OCI-LY3 (cell line): ENCODE measurements around the gene WDR5B.

ENCODE experiments used
- H2AFZ ChIP-seq: fragments of 200-600, 300-600 bp; shearing (Covaris generic); 2 replicates; pipeline ENCODE4 v1.6.0; 2014; ENCODE audit warnings: antibody characterized with exemption, low read depth, low read length
- H3K27ac ChIP-seq: fragments of 200-600, 300-600 bp; sonication (generic); 2 replicates; pipeline ENCODE4 v1.5.1; 2014; ENCODE audit warnings: mild to moderate bottlenecking, low read length, moderate library complexity, mixed read lengths
- H3K27me3 ChIP-seq: fragments of 200-600, 300-600 bp; sonication (generic); 2 replicates; pipeline ENCODE4 v1.6.1; 2014; ENCODE audit warnings: low read depth, low read length, mixed read lengths
- H3K36me3 ChIP-seq: fragments of 200-600, 300-600 bp; sonication (generic); replicated peaks from 2 replicates; pipeline ENCODE3; 2014; ENCODE audit warnings: low read depth, low read length, mixed read lengths
- H3K4me1 ChIP-seq: fragments of 300-600, 200-600 bp; sonication (generic); 2 replicates; pipeline ENCODE4 v1.6.1; 2014; ENCODE audit warnings: low read length, mixed read lengths
- H3K4me2 ChIP-seq: fragments of 200-600, 300-600 bp; sonication (generic); 2 replicates; pipeline ENCODE4 v1.6.1; 2014; ENCODE audit warnings: low read length, mixed read lengths
- H3K4me3 ChIP-seq: fragments of 300-600, 200-600 bp; sonication (generic); 2 replicates; pipeline ENCODE4 v1.5.1; 2014; ENCODE audit warnings: antibody characterized with exemption, mild to moderate bottlenecking, low read length, moderate library complexity
- H3K79me2 ChIP-seq: fragments of 300-600, 200-600 bp; shearing (Covaris generic); 2 replicates; pipeline ENCODE4 v1.6.1; 2014; ENCODE audit warnings: mild to moderate bottlenecking, low read length, mixed read lengths
- H3K9ac ChIP-seq: fragments of 300-600, 200-600 bp; shearing (Covaris generic); 2 replicates; pipeline ENCODE4 v1.6.0; 2014; ENCODE audit warnings: mild to moderate bottlenecking, low read length, moderate library complexity
- H3K9me3 ChIP-seq: fragments of 200-600, 300-600 bp; shearing (Covaris generic); 2 replicates; pipeline ENCODE4 v1.6.1; 2014; ENCODE audit warnings: low read length, mixed read lengths; ENCODE audit not compliant: insufficient read depth
- H4K20me1 ChIP-seq: fragments of 200-600, 300-600 bp; sonication (generic); 2 replicates; pipeline ENCODE4 v1.6.1; 2016; ENCODE audit warnings: low read length, mixed read lengths; ENCODE audit not compliant: insufficient read depth
- EZH2phosphoT487 ChIP-seq: fragments of 200-600 bp; shearing (Covaris generic); IDR thresholded peaks from 2 replicates; pipeline ENCODE4 v1.6.1; 2018; ENCODE audit warnings: antibody characterized with exemption, mixed run types, low read depth
- TF ChIP-seq, protein P1 (sequence below): fragments of 200-600, 300-600 bp; sonication (generic); IDR thresholded peaks from 2 replicates; pipeline ENCODE4 v1.5.1; 2014; ENCODE audit warnings: antibody characterized with exemption, low read length, low read depth

Gene WDR5B

DNA sequence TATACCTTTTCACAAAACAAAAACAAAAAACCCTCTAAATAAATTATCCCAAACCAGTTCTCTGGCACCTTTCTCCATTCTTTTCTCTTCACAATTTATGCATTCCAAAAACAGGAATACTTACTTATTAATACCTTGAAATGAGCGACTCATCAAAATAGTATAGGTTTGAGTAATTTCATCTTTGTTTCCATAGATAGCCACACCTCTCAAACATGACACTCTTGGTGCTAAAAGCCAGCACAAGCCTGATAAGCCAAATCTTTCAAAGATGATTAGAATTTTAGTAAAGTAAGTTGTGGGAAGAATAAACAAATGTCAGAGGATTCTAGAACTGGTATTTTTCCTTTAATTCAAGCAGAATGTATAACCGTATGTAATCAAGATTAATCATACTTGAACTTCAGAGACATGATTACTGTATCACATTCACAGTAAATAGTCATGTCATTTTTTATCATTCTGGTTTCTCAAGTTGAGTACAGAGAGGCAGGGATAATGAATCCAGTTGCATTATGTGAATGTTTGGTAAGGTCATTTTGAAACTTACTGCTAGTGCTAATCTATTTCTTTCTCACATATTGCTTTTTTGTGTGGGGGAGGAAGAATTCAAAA, 12.1 kb upstream of the WDR5B start:
- Histone ChIP-seq H4K20me1 (no peaks in the 10 kb centered on the region), H3K9ac (no peak overlapping the region), H3K36me3 (peaks cover 64% of the 10 kb centered on the region), H3K79me2 (no peaks in the 10 kb centered on the region), H3K27me3 (no peaks in the 10 kb centered on the region), H2AFZ (no peak overlapping the region), H3K9me3 (no peaks in the 10 kb centered on the region), H3K27ac (0 out of 2 replicates have a peak overlapping the region, but pooled peaks have one; percentile 9), H3K4me3 (no peak overlapping the region), H3K4me2 (peak overlapping the region; percentile 20; the same call in 1 of the 2 replicates), H3K4me1 (peaks cover 12% of the 10 kb centered on the region)
- no peak for TF ChIP-seq EZH2phosphoT487
- TF ChIP-seq, protein P1, sequence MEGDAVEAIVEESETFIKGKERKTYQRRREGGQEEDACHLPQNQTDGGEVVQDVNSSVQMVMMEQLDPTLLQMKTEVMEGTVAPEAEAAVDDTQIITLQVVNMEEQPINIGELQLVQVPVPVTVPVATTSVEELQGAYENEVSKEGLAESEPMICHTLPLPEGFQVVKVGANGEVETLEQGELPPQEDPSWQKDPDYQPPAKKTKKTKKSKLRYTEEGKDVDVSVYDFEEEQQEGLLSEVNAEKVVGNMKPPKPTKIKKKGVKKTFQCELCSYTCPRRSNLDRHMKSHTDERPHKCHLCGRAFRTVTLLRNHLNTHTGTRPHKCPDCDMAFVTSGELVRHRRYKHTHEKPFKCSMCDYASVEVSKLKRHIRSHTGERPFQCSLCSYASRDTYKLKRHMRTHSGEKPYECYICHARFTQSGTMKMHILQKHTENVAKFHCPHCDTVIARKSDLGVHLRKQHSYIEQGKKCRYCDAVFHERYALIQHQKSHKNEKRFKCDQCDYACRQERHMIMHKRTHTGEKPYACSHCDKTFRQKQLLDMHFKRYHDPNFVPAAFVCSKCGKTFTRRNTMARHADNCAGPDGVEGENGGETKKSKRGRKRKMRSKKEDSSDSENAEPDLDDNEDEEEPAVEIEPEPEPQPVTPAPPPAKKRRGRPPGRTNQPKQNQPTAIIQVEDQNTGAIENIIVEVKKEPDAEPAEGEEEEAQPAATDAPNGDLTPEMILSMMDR = no peak

DNA sequence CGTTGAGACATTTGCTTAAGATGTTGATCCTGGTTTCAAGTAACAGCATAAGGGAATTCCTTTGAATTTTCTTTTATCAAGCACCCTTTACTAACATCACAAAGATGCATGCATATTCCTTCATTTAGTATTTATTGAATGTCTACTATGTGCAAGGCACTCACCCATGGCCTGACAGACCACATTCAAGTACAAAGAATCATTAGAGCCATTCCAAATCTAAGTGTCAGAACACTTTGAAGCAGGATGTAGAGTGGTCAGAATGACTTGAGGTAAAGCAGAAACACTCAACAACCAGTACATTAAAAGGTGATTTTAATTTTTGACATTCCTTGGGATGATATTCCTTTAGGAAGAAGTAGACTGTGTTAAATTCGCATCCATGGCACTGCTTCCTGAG, 6.0 kb upstream of the WDR5B start:
- H3K4me2 ChIP-seq = no peak overlapping the region

DNA sequence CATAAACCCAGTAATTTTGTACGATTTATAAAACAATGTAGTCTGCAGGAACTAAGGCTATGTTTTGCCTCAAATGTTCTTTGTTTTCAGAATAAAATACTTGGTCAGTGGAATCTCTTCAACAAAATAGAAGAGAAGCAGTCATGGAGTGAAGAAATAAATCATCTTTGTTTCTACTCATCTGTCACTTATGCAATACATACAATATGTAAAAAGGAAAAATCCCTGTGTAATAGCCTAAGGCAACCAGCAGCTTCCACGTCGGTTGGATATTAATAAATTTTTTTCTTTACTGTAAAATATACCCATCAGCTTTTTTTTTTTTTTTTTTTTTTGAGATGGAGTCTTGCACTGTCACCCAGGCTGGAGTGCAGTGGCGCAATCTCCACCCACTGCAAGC, 5.2 kb upstream of the WDR5B start:
- Histone ChIP-seq H3K4me2 (no peak overlapping the region), H3K27ac (no peak overlapping the region), H3K27me3 (no peaks in the 10 kb centered on the region), H3K36me3 (peaks cover 27% of the 10 kb centered on the region), H3K4me3 (no peak overlapping the region), H2AFZ (no peak overlapping the region), H3K4me1 (peaks cover 4% of the 10 kb centered on the region; the same call in 1 of the 2 replicates), H4K20me1 (no peaks in the 10 kb centered on the region), H3K9ac (no peak overlapping the region), H3K9me3 (no peaks in the 10 kb centered on the region), H3K79me2 (peaks cover 12% of the 10 kb centered on the region)
- TF ChIP-seq, protein P1 = no peak
- TF ChIP-seq EZH2phosphoT487 = no peak

More for the DNA sequence above, 6.0 kb upstream of the WDR5B start:
- Histone ChIP-seq H3K4me1 (peaks cover 4% of the 10 kb centered on the region; the same call in 1 of the 2 replicates), H4K20me1 (no peaks in the 10 kb centered on the region), H3K9ac (no peak overlapping the region), H3K27me3 (no peaks in the 10 kb centered on the region), H3K36me3 (peaks cover 34% of the 10 kb centered on the region), H2AFZ (no peak overlapping the region), H3K9me3 (no peaks in the 10 kb centered on the region), H3K27ac (no peak overlapping the region), H3K4me3 (no peak overlapping the region), H3K79me2 (peaks cover 7% of the 10 kb centered on the region)
- no peak for TF ChIP-seq EZH2phosphoT487
- TF ChIP-seq, protein P1 = no peak

DNA sequence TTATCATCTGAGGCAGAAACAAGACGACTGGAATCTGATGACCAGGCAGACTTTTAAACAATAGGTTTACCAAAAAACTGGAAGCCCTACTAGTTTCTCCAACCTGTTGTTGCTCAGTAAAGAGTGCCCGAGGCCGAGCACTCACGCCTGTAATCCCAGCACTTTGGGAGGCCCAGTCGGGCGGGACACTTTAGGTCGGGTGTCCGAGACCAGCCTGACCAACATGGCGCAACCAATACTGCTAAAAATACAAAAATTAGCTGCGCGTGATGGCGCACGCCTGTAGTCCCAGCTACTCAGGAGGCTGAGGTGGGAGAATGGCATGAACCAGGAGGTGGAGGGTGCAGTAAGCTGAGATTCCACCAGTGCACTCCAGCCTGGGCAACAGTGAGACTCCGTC, 1.1 kb upstream of the WDR5B start:
- Histone ChIP-seq H3K4me1 (peaks cover 12% of the 10 kb centered on the region), H2AFZ (no peak overlapping the region; the same call in 1 of the 2 replicates), H3K79me2 (peaks cover 47% of the 10 kb centered on the region), H4K20me1 (no peaks in the 10 kb centered on the region), H3K9me3 (no peaks in the 10 kb centered on the region), H3K4me3 (peak overlapping the region; percentile 92), H3K4me2 (peak overlapping the region; percentile 69), H3K36me3 (peaks cover 13% of the 10 kb centered on the region), H3K27me3 (no peaks in the 10 kb centered on the region), H3K27ac (peak overlapping the region; percentile 77; the same call in 1 of the 2 replicates), H3K9ac (peak overlapping the region; percentile 88)
- TF ChIP-seq, protein P1 = no peak
- no peak for TF ChIP-seq EZH2phosphoT487
